ENCODE data around the gene CRISPLD2.
"Not testable (repeated sequence)": the region's sequence is repeated elsewhere in the genome, so short reads cannot be mapped to it uniquely, and the experiment has no call there.

The CRISPLD2 gene

GRCh38 chr16:84937196-84938005 is 117.6 kb downstream of the CRISPLD2 start:
- no peak for DNase-seq

- DNase-seq = not testable (repeated sequence)
Measured at GRCh38 chr16:84938616-84939015, 118.8 kb downstream of the CRISPLD2 start.

GRCh38 chr16:84940670-84941551 is 121.1 kb downstream of the CRISPLD2 start:
- DNase-seq = no peak

- no peak for DNase-seq
Measured at GRCh38 chr16:84941921-84942320, 122.1 kb downstream of the CRISPLD2 start.

- no peak for DNase-seq
Measured at GRCh38 chr16:84942786-84943185, 123.0 kb downstream of the CRISPLD2 start.

- DNase-seq = no peak
Measured at GRCh38 chr16:84943620-84944019, 123.8 kb downstream of the CRISPLD2 start.

- no peak for DNase-seq
Measured at GRCh38 chr16:84947022-84947421, 127.2 kb downstream of the CRISPLD2 start.

- no peak for DNase-seq
Measured at GRCh38 chr16:84947996-84948850, 128.4 kb downstream of the CRISPLD2 start.

- DNase-seq = no peak
Measured at GRCh38 chr16:84948851-84949610, 129.2 kb downstream of the CRISPLD2 start.

- no peak for DNase-seq
Measured at GRCh38 chr16:84949772-84950436, 130.1 kb downstream of the CRISPLD2 start.

- DNase-seq = peak; percentile 26
Measured at GRCh38 chr16:84950906-84951305, 131.1 kb downstream of the CRISPLD2 start.

GRCh38 chr16:84952335-84953189 is 132.8 kb downstream of the CRISPLD2 start:
- peak; percentile 66 for DNase-seq

GRCh38 chr16:84953190-84953746 is 133.5 kb downstream of the CRISPLD2 start:
- DNase-seq = no peak

GRCh38 chr16:84955427-84955826 is 135.6 kb downstream of the CRISPLD2 start:
- DNase-seq = no peak

- DNase-seq = no peak
Measured at GRCh38 chr16:84957192-84957591, 137.4 kb downstream of the CRISPLD2 start.

- DNase-seq = no peak
Measured at GRCh38 chr16:84957792-84958191, 138.0 kb downstream of the CRISPLD2 start.
